ENCODE results near the gene ACP2.

Gene ACP2

GRCh38 chr11:47268448-47269001 is 19.9 kb upstream of the ACP2 start:
- DNase-seq (ENCODE audit: low read depth), result no peak

GRCh38 chr11:47267876-47268275 is 19.3 kb upstream of the ACP2 start:
- no peak for DNase-seq (ENCODE audit: low read depth)

DNA sequence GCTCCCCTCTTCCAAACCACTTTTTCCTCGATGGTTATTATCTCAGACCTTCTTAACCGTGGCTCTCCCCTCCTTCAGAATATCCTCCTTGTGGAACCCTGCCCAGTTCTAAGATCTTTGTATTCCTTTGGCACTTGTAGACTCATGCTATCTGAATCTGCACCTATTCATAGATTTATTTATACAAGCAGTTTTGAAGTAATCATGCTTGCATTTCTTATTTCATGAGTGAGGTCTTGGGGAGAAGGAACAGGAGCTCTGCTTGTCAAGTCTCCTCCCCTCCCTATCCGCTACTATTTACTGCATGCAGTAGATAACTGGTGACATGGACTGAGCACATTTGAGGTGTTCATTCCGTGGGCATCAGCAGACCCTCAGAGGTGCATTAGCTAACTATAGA is 15.9 kb upstream of the ACP2 start:
- DNase-seq (ENCODE audit: low read depth), result no peak

GRCh38 chr11:47264119-47264518 is 15.5 kb upstream of the ACP2 start:
- no peak for DNase-seq (ENCODE audit: low read depth)

DNA sequence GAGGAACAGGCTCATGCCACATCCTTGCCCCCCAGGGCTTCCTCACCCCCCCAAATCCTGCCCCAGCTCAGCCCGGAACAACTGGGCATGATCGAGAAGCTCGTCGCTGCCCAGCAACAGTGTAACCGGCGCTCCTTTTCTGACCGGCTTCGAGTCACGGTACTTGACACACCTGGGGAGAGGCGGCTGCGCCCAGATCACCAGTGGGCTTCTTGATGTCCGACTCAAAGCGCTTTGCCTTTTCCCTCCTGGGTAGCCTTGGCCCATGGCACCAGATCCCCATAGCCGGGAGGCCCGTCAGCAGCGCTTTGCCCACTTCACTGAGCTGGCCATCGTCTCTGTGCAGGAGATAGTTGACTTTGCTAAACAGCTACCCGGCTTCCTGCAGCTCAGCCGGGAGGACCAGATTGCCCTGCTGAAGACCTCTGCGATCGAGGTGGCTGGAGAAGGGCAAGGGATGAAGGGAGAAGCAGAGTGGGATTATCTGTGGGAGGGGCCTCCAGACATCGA is 12.7 kb upstream of the ACP2 start:
- no peak for DNase-seq (ENCODE audit: low read depth)

DNA sequence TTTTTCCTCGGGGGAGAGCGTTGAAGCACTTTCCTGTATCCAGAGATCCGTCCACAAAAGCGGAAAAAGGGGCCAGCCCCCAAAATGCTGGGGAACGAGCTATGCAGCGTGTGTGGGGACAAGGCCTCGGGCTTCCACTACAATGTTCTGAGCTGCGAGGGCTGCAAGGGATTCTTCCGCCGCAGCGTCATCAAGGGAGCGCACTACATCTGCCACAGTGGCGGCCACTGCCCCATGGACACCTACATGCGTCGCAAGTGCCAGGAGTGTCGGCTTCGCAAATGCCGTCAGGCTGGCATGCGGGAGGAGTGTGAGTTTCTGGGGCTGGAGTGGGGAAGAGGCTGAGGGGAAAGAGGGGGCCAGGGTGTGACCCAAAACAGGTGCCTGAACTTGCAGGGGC is 11.8 kb upstream of the ACP2 start:
- DNase-seq (ENCODE audit: low read depth), result no peak

DNA sequence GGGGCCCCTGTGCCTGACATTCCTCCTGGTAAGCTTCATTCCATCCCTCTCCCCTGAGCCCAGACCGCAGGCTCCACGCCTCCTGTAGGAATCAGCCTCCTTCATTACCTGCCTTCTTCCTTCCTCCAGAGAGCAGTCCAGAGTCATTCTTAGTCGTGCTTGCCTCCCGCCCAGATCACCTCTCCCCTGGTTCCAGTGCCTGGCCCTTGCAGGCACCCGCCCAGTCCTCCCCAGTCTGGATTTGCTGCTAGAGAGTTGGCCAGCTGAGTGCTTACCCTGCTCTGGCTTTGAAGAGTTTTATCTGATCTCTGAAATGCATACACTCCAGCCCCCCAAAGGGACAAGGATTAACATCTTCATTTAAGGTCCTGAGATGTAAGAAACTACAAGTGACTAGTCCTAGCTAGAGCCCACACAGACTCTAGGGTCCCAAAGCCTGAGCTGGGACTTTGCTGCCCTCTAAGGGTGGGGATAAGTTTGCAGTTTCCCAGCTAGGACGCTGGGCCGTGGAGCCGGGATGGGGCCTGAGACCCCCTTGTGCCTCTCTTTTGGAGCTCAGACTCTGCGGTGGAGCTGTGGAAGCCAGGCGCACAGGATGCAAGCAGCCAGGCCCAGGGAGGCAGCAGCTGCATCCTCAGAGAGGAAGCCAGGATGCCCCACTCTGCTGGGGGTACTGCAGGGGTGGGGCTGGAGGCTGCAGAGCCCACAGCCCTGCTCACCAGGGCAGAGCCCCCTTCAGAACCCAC is 10.8 kb upstream of the ACP2 start:
- DNase-seq (ENCODE audit: low read depth), result no peak

DNA sequence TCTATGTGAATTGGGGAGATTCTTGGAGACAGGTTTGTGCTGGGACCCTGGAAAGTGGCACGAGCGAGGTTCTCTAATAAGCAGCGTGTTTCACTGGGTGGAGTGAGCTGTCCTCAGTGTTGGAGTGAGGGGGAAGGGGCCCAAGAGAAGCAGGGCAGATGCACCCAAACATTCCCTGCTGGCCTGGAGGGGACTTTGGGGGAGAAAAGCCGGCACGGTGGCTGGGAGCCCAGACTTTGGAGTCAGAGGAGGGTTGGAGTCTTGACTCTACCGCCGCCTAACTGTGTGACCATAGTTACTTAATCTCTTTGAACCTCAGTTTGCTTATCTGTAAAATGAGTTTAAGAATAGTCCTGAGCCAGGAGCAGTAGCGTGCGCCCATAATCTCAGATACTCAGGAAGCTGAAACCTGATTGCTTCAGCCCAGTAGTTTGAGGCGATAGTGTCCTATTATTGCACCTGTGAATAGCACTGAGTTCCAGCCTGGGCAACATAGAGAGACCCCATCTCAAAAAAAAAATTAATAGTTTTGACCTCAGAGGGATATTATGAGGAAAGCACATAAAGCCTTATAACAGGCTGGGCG is 9.8 kb upstream of the ACP2 start:
- no peak for DNase-seq (ENCODE audit: low read depth)

- DNase-seq (ENCODE audit: low read depth), result peak; percentile 86
Observed at GRCh38 chr11:47257517-47258316, 9.1 kb upstream of the ACP2 start, which contains the start of gene NR1H3. Gene NR1H3, plus strand, starts transcription at chr11:47257996. Its CDS starts 1,221 bp downstream, at chr11:47259217.

DNA sequence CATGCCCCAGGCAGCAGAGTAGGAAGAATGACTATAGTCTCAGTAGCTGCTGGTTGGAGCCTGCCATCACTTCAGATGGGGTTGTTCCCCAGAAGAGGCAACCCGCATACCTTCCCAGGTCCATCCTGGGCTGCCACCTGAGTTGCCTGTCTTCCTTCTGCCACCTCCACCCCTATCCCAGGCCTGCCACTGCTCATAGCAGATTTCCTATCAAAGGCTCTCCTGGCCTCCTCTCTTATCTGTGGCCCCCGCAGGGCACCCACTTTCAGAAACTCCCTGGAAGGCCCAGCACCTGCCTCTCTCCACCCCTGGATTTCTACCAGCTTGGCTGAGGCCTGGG is 8.5 kb upstream of the ACP2 start:
- no peak for DNase-seq (ENCODE audit: low read depth)

GRCh38 chr11:47256374-47256773 is 7.8 kb upstream of the ACP2 start:
- no peak for DNase-seq (ENCODE audit: low read depth)

GRCh38 chr11:47254386-47254785 is 5.8 kb upstream of the ACP2 start:
- DNase-seq (ENCODE audit: low read depth), result no peak

GRCh38 chr11:47253660-47254059 is 5.0 kb upstream of the ACP2 start:
- DNase-seq (ENCODE audit: low read depth), result no peak

DNA sequence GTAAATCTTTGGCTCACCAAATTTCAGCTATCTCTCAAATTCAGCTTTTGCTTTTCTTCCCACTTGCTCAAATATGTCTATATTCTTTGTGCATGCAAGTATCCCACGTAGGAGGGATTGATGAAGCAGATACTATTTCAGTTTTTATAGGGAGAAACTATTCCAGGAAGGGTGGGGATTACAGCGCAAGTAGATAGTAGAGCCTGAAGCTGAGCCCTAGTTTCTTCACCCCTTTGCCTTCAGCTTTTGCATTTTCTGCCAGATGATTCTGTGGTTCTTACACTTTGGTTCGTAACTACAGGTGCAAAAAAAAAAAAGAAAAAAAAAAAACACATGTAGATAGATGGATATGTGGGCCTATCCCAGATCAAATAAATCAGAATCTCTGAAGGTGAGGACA is 3.1 kb upstream of the ACP2 start:
- DNase-seq (ENCODE audit: low read depth), result no peak

DNA sequence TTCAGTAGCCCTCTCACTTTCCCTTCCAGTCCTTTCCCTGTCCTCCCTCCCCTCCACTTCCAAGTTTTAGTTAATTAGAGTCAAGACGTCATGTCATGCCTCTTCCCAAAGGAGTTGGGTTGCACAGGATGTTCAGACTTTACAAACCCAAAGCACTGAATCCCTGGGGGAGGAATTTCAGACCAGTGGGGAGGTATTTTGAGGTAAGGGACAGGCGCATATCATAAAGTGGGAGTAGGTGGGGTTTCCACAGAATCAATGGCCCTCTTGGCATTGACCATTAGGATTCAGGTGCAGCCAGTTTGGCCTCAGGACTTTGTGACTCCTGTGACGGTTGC is 733 bp upstream of the ACP2 start:
- no peak for DNase-seq (ENCODE audit: low read depth)

- no peak for DNase-seq (ENCODE audit: low read depth)
Observed at GRCh38 chr11:47248304-47248663, 330 bp downstream of the ACP2 start.

DNA sequence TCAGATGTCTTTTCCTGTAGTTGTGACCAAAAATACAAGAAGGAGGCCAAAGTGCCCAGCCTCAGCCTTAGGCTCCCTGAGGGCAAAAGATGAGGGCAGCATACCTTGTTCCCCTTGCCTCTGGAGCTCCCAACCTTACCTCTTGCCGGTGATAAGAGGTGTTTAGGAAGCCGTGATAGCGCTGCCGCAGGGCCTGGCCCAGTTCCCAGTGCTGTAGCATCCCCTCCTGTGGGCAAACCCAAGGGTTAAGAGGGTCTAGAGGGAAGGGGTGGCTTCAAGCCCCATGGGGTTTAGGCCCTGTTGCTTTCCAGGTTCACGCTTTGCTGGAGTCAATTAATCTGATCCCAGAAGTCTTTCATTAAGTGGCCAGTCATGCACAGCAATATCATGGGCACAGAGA is 1.1 kb downstream of the ACP2 start:
- no peak for DNase-seq (ENCODE audit: low read depth)

GRCh38 chr11:47245611-47246357 is 2.8 kb downstream of the ACP2 start:
- no peak for DNase-seq (ENCODE audit: low read depth)

DNA sequence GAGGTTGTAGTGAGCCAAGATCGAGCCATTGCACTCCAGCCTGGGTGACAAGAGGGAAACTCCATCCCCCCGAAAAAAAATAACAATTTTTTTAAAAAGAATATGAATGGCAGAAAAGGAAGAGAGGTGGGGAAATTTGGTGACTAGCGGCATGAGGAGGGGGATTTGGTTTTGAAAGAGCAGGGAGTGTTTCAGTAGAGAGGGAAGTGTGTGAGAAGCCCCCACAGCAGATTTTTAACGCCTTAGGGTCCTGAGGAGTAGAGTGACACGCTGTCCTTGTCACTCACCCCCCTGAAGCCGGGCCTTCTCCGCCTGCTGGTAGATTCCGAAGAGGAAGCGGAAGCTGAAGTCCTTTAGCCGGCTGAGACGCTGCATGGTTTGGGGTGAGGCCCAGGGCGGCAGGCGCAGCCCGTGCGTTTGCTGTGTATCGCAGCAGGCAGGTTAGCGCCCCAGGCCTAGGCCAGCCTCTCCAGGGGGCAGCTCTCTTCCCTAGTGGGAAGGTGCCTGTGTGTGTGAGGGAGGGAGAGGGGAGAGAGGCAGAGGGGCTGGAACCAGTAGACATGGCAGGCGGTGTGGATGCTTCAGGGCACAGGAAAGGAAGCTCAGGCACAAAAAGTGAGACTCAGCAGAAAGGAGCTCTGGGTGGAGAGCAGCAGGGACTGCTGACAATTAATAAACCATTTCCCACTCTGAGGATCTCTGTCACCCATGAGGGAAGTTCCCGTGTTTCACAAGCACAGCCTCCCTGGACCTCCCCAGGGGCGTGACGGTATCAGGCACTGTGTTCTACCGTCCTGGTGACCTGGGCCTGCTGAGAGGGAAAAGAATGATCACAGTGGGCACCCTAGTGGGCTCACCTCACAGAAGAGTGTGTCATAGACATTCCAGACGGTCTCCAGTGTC is 3.9 kb downstream of the ACP2 start:
- no peak for DNase-seq (ENCODE audit: low read depth)

- DNase-seq (ENCODE audit: low read depth), result no peak
Observed at GRCh38 chr11:47243454-47243853, 5.2 kb downstream of the ACP2 start.

- DNase-seq (ENCODE audit: low read depth), result no peak
Observed at GRCh38 chr11:47242596-47243192, 5.9 kb downstream of the ACP2 start.
